Measurements from ENCODE around the gene KLC4.
A peak's percentile ranks its signal among the peaks of the same experiment; 100 is the strongest.

KLC4 gene

DNA sequence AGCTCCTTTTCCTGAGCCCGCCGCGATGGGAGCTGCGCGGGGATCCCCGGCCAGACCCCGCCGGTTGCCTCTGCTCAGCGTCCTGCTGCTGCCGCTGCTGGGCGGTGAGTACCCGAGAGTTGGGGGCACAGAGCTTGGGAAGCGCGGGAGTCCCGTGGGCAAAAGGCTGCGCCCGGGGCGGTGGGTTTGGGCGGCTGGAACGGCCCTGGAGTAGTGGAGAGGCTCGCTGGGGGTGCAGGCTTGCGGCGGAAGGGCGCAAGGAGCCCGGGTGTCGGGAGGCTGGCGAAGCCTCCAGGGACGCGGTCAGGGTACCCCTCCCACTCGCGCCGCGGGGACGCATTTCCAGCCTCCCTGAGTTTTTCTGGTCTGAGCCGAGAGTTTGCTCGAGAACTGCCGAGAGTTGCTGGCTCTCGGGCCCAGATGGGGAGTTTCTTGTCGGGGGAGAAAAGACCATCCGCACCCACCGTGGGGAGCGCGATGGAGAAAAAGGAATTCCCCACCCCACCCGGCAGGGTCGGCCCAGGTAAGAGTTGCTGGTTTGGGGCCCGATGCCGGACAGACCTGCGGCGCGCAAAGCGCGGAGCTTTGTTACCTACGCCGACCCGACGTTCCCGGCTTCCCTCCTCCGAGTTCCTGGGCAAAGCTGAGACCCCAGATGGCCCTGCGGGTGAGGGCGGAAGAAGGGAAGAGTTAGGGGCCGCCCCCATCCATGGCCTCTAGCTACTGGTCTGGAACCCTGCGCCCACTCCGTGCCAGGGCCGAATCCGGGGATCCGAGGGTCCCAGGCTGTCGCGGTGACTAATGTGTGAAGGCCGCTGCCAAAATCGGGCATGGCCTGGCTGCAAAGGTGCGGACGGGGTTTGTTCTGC, 17.3 kb downstream of the KLC4 start:
- TF ChIP-seq, protein P1, sequence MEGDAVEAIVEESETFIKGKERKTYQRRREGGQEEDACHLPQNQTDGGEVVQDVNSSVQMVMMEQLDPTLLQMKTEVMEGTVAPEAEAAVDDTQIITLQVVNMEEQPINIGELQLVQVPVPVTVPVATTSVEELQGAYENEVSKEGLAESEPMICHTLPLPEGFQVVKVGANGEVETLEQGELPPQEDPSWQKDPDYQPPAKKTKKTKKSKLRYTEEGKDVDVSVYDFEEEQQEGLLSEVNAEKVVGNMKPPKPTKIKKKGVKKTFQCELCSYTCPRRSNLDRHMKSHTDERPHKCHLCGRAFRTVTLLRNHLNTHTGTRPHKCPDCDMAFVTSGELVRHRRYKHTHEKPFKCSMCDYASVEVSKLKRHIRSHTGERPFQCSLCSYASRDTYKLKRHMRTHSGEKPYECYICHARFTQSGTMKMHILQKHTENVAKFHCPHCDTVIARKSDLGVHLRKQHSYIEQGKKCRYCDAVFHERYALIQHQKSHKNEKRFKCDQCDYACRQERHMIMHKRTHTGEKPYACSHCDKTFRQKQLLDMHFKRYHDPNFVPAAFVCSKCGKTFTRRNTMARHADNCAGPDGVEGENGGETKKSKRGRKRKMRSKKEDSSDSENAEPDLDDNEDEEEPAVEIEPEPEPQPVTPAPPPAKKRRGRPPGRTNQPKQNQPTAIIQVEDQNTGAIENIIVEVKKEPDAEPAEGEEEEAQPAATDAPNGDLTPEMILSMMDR (IDR thresholded peaks at IDR 0.05; ENCODE audit: low read depth, low read length) = no peak
- TF ChIP-seq EZH2phosphoT487 (IDR thresholded peaks at IDR 0.05; ENCODE audit: low read depth) = no peak
- Histone ChIP-seq H3K79me2 (ENCODE audit: low read length) (no peaks in the 10 kb centered on the region), H3K4me1 (ENCODE audit: low read length) (no peaks in the 10 kb centered on the region), H3K27me3 (ENCODE audit: low read depth, low read length) (peaks cover 25% of the 10 kb centered on the region), H3K4me2 (ENCODE audit: low read length) (peak overlapping the region; percentile 92), H3K27ac (ENCODE audit: low read length) (no peak overlapping the region), H2AFZ (ENCODE audit: low read depth, low read length) (peak overlapping the region; percentile 58; the same call in 1 of the 2 replicates), H3K4me3 (ENCODE audit: low read length) (peak overlapping the region; percentile 89), H3K36me3 (replicated peaks; ENCODE audit: low read depth, low read length) (no peaks in the 10 kb centered on the region), H3K9me3 (ENCODE audit: insufficient read depth, low read length) (no peaks in the 10 kb centered on the region), H3K9ac (ENCODE audit: low read length) (peak overlapping the region; percentile 66; the same call in 1 of the 2 replicates), H4K20me1 (ENCODE audit: insufficient read depth, low read length) (no peaks in the 10 kb centered on the region)

DNA sequence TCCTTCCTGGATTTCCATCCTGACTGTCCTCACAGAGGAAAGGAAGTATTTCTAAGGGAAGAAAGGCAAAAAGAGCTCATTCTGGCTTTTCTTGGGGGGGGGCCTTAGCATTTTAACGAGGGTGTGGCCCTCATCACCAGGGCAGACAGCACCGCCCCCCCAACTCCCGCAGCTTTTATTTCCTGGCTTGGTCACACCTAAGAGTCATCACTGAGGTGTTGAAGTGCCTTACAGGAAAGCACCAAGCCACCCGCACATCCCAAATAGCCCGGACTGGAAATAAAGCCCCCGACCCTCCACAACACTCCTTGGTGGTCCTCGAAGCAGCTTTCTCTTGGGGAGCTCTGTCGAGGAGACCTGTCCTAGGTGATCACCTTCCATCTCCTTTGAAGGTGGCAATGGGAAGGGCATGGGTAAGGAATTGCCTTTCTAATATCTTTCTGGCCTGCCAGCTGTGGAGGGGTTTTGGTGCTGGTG, 17.9 kb downstream of the KLC4 start:
- no peaks in the 10 kb centered on the region for H3K9me3 ChIP-seq (ENCODE audit: insufficient read depth, low read length)
- H3K79me2 ChIP-seq (ENCODE audit: low read length) = no peaks in the 10 kb centered on the region
- no peaks in the 10 kb centered on the region for H3K36me3 ChIP-seq (replicated peaks; ENCODE audit: low read depth, low read length)
- H3K27ac ChIP-seq (ENCODE audit: low read length) = no peak overlapping the region
- TF ChIP-seq, protein P1 (IDR thresholded peaks at IDR 0.05; ENCODE audit: low read depth, low read length) = no peak
- H3K4me1 ChIP-seq (ENCODE audit: low read length) = no peaks in the 10 kb centered on the region
- H3K9ac ChIP-seq (ENCODE audit: low read length) = peak overlapping the region; percentile 66; the same call in 1 of the 2 replicates
- peak overlapping the region; percentile 89 for H3K4me3 ChIP-seq (ENCODE audit: low read length)
- peak overlapping the region; percentile 92 for H3K4me2 ChIP-seq (ENCODE audit: low read length)
- H3K27me3 ChIP-seq (ENCODE audit: low read depth, low read length) = peaks cover 25% of the 10 kb centered on the region
- no peaks in the 10 kb centered on the region for H4K20me1 ChIP-seq (ENCODE audit: insufficient read depth, low read length)
- no peak overlapping the region for H2AFZ ChIP-seq (ENCODE audit: low read depth, low read length)

DNA sequence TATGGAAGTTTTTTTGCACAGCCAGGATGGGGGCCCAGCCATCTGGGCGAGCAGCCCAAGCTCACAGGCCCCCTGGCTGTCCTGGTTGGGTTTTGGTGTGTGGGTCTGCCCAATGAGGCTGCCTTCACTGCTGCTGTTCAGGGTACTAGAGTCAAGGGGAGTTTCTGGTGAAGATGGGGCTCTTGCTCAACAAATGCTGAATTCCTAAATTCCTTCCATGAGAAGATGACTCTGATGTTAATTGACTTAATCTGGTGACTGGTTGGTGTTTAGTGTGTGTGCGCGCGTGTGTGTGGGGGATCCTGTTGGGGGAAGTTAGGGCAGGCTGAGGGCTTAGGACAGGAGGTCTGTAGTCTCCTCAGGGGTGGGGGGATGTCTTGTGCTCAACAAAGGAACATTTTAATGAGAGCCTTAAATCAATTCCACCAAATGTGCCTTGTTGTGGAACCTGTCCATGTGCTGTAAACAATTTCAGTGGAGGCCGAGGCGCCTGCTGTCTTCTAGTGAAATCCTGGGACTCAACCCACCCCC, 18.6 kb downstream of the KLC4 start:
- no peaks in the 10 kb centered on the region for H4K20me1 ChIP-seq (ENCODE audit: insufficient read depth, low read length)
- H3K9me3 ChIP-seq (ENCODE audit: insufficient read depth, low read length) = no peaks in the 10 kb centered on the region
- H3K4me1 ChIP-seq (ENCODE audit: low read length) = no peaks in the 10 kb centered on the region
- H2AFZ ChIP-seq (ENCODE audit: low read depth, low read length) = no peak overlapping the region
- H3K4me3 ChIP-seq (ENCODE audit: low read length) = no peak overlapping the region
- H3K27ac ChIP-seq (ENCODE audit: low read length) = no peak overlapping the region
- H3K4me2 ChIP-seq (ENCODE audit: low read length) = no peak overlapping the region
- H3K36me3 ChIP-seq (replicated peaks; ENCODE audit: low read depth, low read length) = no peaks in the 10 kb centered on the region
- H3K27me3 ChIP-seq (ENCODE audit: low read depth, low read length) = peaks cover 31% of the 10 kb centered on the region
- no peak for TF ChIP-seq EZH2phosphoT487 (IDR thresholded peaks at IDR 0.05; ENCODE audit: low read depth)
- TF ChIP-seq, protein P1 (IDR thresholded peaks at IDR 0.05; ENCODE audit: low read depth, low read length) = no peak
- H3K9ac ChIP-seq (ENCODE audit: low read length) = no peak overlapping the region
- H3K79me2 ChIP-seq (ENCODE audit: low read length) = no peaks in the 10 kb centered on the region

DNA sequence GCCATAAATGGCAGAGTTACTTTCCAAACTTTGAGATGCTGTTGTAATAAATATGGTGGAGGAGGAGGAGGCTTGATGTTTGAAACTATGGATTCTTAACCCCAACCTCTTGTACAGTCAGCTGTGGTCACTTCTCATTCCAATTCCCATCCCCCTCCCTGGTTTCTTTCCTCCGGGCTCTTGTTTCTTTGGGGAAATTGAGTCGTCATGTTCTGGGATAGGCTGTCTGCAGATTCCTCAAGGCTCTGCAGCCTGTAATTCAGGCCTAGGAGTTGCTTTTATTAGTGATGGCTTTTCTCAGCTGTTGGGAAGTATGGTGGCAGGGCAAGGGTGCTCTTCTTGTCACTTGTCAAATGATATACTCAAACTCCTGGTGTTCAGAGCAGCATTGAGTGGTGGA, 19.3 kb downstream of the KLC4 start:
- Histone ChIP-seq H3K4me1 (ENCODE audit: low read length) (no peaks in the 10 kb centered on the region), H2AFZ (ENCODE audit: low read depth, low read length) (no peak overlapping the region), H3K4me3 (ENCODE audit: low read length) (no peak overlapping the region), H4K20me1 (ENCODE audit: insufficient read depth, low read length) (no peaks in the 10 kb centered on the region), H3K9ac (ENCODE audit: low read length) (no peak overlapping the region), H3K79me2 (ENCODE audit: low read length) (no peaks in the 10 kb centered on the region), H3K27ac (ENCODE audit: low read length) (no peak overlapping the region), H3K36me3 (replicated peaks; ENCODE audit: low read depth, low read length) (no peaks in the 10 kb centered on the region), H3K27me3 (ENCODE audit: low read depth, low read length) (peaks cover 37% of the 10 kb centered on the region), H3K4me2 (ENCODE audit: low read length) (no peak overlapping the region), H3K9me3 (ENCODE audit: insufficient read depth, low read length) (no peaks in the 10 kb centered on the region)
- TF ChIP-seq EZH2phosphoT487 (IDR thresholded peaks at IDR 0.05; ENCODE audit: low read depth) = no peak
- TF ChIP-seq, protein P1 (IDR thresholded peaks at IDR 0.05; ENCODE audit: low read depth, low read length) = no peak

All from OCI-LY3 (cell line).